SK-N-SH (cell line): ENCODE results near the gene CHID1. TPM values are rescaled to one million over a fixed set of nuclear protein-coding genes. Genes with fewer than 3 reads are reported as not detected.

Experiments used
- CTCF ChIA-PET: fragments of 300-600, 350-600 bp; formaldehyde crosslinking; extraction: SDS; loops from one replicate; lab custom pipeline; 2021; lab: Yijun Ruan, JAX
- POLR2A ChIA-PET: fragments of 350-600 bp; sonication (Branson Sonifier 250); formaldehyde crosslinking; extraction: SDS; loops from one replicate; lab custom pipeline; 2020; ENCODE audit warnings: antibody characterized with exemption, inconsistent platforms; lab: Yijun Ruan, JAX
- DNase-seq: peaks from one replicate; pipeline ENCODE4 v3.0.0; 2012
- H2AFZ ChIP-seq: fragments of 200-600 bp; sonication (generic); 2 replicates; pipeline ENCODE4 v1.8.1; 2016; ENCODE audit warnings: antibody characterized with exemption, mild to moderate bottlenecking, low read depth
- H3F3A ChIP-seq: fragments of 200-600 bp; sonication (generic); replicated peaks from 2 replicates; pipeline ENCODE3; 2016; ENCODE audit warnings: antibody characterized with exemption, mild to moderate bottlenecking; ENCODE audit not compliant: insufficient read depth
- H3K27ac ChIP-seq, 2 experiments: fragments of 200-500 bp in 1 of 2; fragments of 200-600 bp in 1 of 2; sonication (Bioruptor generic) in 1 of 2; sonication (generic), shearing (Covaris generic) in 1 of 2; 2 replicates each; pipeline versions ENCODE4 v1.5.1 to v1.6.1; 2014 to 2016; ENCODE audit warnings: low read depth in 2 of 2, inconsistent platforms in 1 of 2, low read length in 1 of 2, mild to moderate bottlenecking in 1 of 2, mixed read lengths in 1 of 2
- H3K27me3 ChIP-seq: fragments of 200-600 bp; sonication (generic), shearing (Covaris generic); 2 replicates; pipeline ENCODE4 v1.6.1; 2016; ENCODE audit warnings: mixed run types; ENCODE audit not compliant: insufficient read depth
- H3K36me3 ChIP-seq, 2 experiments: fragments of 200-500 bp in 1 of 2; fragments of 200-600 bp in 1 of 2; sonication (Bioruptor generic) in 1 of 2; sonication (generic) in 1 of 2; replicated peaks in 1 of 2; 2 replicates each; pipeline versions ENCODE3 to v1.5.1; 2014 to 2016; ENCODE audit warnings: low read length in 1 of 2, mild to moderate bottlenecking in 1 of 2; ENCODE audit not compliant: insufficient read depth in 2 of 2, control insufficient read depth in 1 of 2
- H3K4me1 ChIP-seq, 2 experiments: fragments of 200-500 bp in 1 of 2; fragments of 200-600 bp in 1 of 2; sonication (Bioruptor generic) in 1 of 2; sonication (generic), shearing (Covaris generic) in 1 of 2; 2 replicates each; pipeline versions ENCODE4 v1.5.1 to v1.6.1; 2014 to 2016; ENCODE audit warnings: low read depth in 1 of 2, low read length in 1 of 2, mixed run types in 1 of 2; ENCODE audit not compliant: insufficient read depth in 2 of 2, control insufficient read depth in 1 of 2
- H3K4me2 ChIP-seq: fragments of 200-600 bp; sonication (generic), shearing (Covaris generic); 2 replicates; pipeline ENCODE4 v1.6.1; 2017; ENCODE audit warnings: mixed run types
- H3K4me3 ChIP-seq, 2 experiments: fragments of 200-500 bp in 1 of 2; fragments of 200-600 bp in 1 of 2; sonication (Bioruptor generic) in 1 of 2; sonication (generic), shearing (Covaris generic) in 1 of 2; 2 replicates each; pipeline versions ENCODE4 v1.5.1 to v1.8.1; 2014 to 2016; ENCODE audit warnings: low read depth in 2 of 2, inconsistent platforms in 1 of 2, low read length in 1 of 2, mild to moderate bottlenecking in 1 of 2, mixed read lengths in 1 of 2, moderate library complexity in 1 of 2
- H3K79me2 ChIP-seq: fragments of 200-600 bp; sonication (generic); 2 replicates; pipeline ENCODE4 v1.8.1; 2017; ENCODE audit warnings: mild to moderate bottlenecking; ENCODE audit not compliant: insufficient read depth
- H3K9ac ChIP-seq: fragments of 200-600 bp; sonication (generic); 2 replicates; pipeline ENCODE4 v1.6.1; 2017; ENCODE audit warnings: mixed run types
- H3K9me2 ChIP-seq: fragments of 200-600 bp; sonication (generic); 2 replicates; pipeline ENCODE4 v1.6.1; 2017; ENCODE audit warnings: mixed run types
- H3K9me3 ChIP-seq: fragments of 200-600 bp; sonication (generic); 2 replicates; pipeline ENCODE4 v1.6.1; 2017; ENCODE audit warnings: mixed run types, mild to moderate bottlenecking, moderate library complexity
- H4K20me1 ChIP-seq: fragments of 200-600 bp; sonication (generic); 2 replicates; pipeline ENCODE4 v1.6.1; 2017; ENCODE audit warnings: mild to moderate bottlenecking, mixed run types; ENCODE audit not compliant: insufficient read depth
- CTCF ChIP-seq: fragments of 200-600 bp; sonication (generic); IDR thresholded peaks from 2 replicates; pipeline ENCODE4 v1.6.1; 2017; ENCODE audit warnings: antibody characterized with exemption, mild to moderate bottlenecking, moderate library complexity
- ELF1 ChIP-seq: IDR thresholded peaks from 2 replicates; pipeline ENCODE4 v1.4.0; 2012
- EP300 ChIP-seq, 2 experiments: IDR thresholded peaks; 2 replicates each; pipeline versions ENCODE4 v1.4.0 to v1.6.1; 2012; ENCODE audit warnings: borderline replicate concordance in 1 of 2, low read depth in 1 of 2, low read length in 1 of 2
- EZH2phosphoT487 ChIP-seq: fragments of 200-600 bp; sonication (generic); IDR thresholded peaks from 2 replicates; pipeline ENCODE4 v1.6.1; 2017; ENCODE audit warnings: low read depth, mixed run types, mild to moderate bottlenecking, antibody characterized with exemption, moderate library complexity, borderline replicate concordance
- FOSL2 ChIP-seq: IDR thresholded peaks from 2 replicates; pipeline ENCODE4 v1.4.0; 2012; ENCODE audit warnings: low read depth, mild to moderate bottlenecking, moderate library complexity, borderline replicate concordance
- FOXJ3 ChIP-seq: sonication (generic); formaldehyde crosslinking; IDR thresholded peaks from 2 replicates; pipeline ENCODE4 v1.5.1; 2020; ENCODE audit warnings: mild to moderate bottlenecking, missing genetic modification reagents
- FOXM1 ChIP-seq: IDR thresholded peaks from 2 replicates; pipeline ENCODE4 v1.4.0; 2012; ENCODE audit warnings: low read depth, mild to moderate bottlenecking
- GATA2 ChIP-seq: sonication (generic); formaldehyde crosslinking; IDR thresholded peaks from 2 replicates; pipeline ENCODE4 v1.5.0; 2020; ENCODE audit warnings: mild to moderate bottlenecking, missing genetic modification reagents
- MEF2A ChIP-seq: IDR thresholded peaks from 2 replicates; pipeline ENCODE4 v1.4.0; 2012; ENCODE audit warnings: low read depth, borderline replicate concordance
- MXI1 ChIP-seq: IDR thresholded peaks from 2 replicates; pipeline ENCODE4 v1.6.1; 2012; ENCODE audit warnings: mild to moderate bottlenecking, low read depth, low read length, improper control_type of control experiment
- NRF1 ChIP-seq: IDR thresholded peaks from 2 replicates; pipeline ENCODE4 v1.6.1; 2012; ENCODE audit warnings: low read depth, mild to moderate bottlenecking, low read length
- RAD21 ChIP-seq: IDR thresholded peaks from 2 replicates; pipeline ENCODE4 v1.6.1; 2012; ENCODE audit warnings: mild to moderate bottlenecking, low read length
- REST ChIP-seq: IDR thresholded peaks from 2 replicates; pipeline ENCODE4 v1.6.1; 2012; ENCODE audit warnings: mild to moderate bottlenecking, low read depth, low read length, moderate library complexity
- RXRA ChIP-seq: IDR thresholded peaks from 2 replicates; pipeline ENCODE4 v1.4.0; 2012; ENCODE audit warnings: low read depth, mild to moderate bottlenecking, borderline replicate concordance
- SMC3 ChIP-seq: IDR thresholded peaks from 2 replicates; pipeline ENCODE4 v1.6.1; 2012; ENCODE audit warnings: low read depth, low read length, improper control_type of control experiment
- USF1 ChIP-seq: IDR thresholded peaks from 2 replicates; pipeline ENCODE4 v1.4.0; 2012; ENCODE audit warnings: low read depth, borderline replicate concordance
- WGBS: methylation state at CpG from one replicate; pipeline ENCODE4 v1.1.6; 2017; ENCODE audit warnings: low lambda C conversion rate; 5-methylcytosine and 5-hydroxymethylcytosine counted together
- polyA plus RNA-seq, 3 experiments: library from polyadenylated mRNA; depleted of rRNA; stranded (reverse); fragments of >200 nt; gene quantifications; 2 replicates each; pipeline ENCODE4 v1.2.3, GENCODE V29; 2012
- TF ChIP-seq, protein P1 (sequence below): IDR thresholded peaks from 2 replicates; pipeline ENCODE4 v1.4.0; 2012; ENCODE audit warnings: low read depth

The CHID1 gene
- polyA plus RNA-seq, 1 of the 3 experiments (the other 2 are of a cell fraction): 231 TPM

GRCh38 chr11:952406-953385 is 42.1 kb upstream of the CHID1 start:
- peak overlapping the region in 1 of 2 experiments; percentile 24; a peak in 2 of 4 replicates for H3K27ac ChIP-seq
- no peak overlapping the region for H3K4me2 ChIP-seq
- H3K36me3 ChIP-seq: peaks cover 6 to 12% of the 10 kb centered on the region in 2 experiments
- H4K20me1 ChIP-seq: peaks cover 38% of the 10 kb centered on the region
- TF ChIP-seq GATA2 (CRISPR knock-in tag): peak; percentile 37; the same call in 1 of the 2 replicates
- 0 out of 2 replicates have a peak, but pooled peaks have one; percentile 3 for TF ChIP-seq RAD21
- no peak for TF ChIP-seq FOXJ3
- TF ChIP-seq, protein P1, sequence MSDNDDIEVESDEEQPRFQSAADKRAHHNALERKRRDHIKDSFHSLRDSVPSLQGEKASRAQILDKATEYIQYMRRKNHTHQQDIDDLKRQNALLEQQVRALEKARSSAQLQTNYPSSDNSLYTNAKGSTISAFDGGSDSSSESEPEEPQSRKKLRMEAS: no peak
- no peak for DNase-seq
- no peaks in the 10 kb centered on the region for H3F3A ChIP-seq
- no peaks in the 10 kb centered on the region for H3K27me3 ChIP-seq
- no peak overlapping the region for H3K4me3 ChIP-seq
- peaks cover 83% of the 10 kb centered on the region for H3K79me2 ChIP-seq
- ChIA-PET CTCF (interaction anchor here (0.7 to 1.5 kb wide), 7 partner anchors 17 to 99 kb away, joined by 3 to 7 read pairs (median 4); partner anchors contain the start of gene AP2A2), POLR2A (no interaction called here)
- peaks cover 0 to 28% of the 10 kb centered on the region in 2 experiments; a peak in 1 of 4 replicates for H3K4me1 ChIP-seq
- H3K9me2 ChIP-seq: no peaks in the 10 kb centered on the region
- no peaks in the 10 kb centered on the region; the same call in 1 of the 2 replicates for H3K9me3 ChIP-seq
- no peak overlapping the region for H2AFZ ChIP-seq
- WGBS: 74% methylated on average over 18 of the region's 18 CpGs
- no peak overlapping the region for H3K9ac ChIP-seq

GRCh38 chr11:951507-951906 is 40.9 kb upstream of the CHID1 start:
- H3K4me2 ChIP-seq: no peak overlapping the region
- ChIA-PET CTCF (interaction anchor here (1.1 to 1.2 kb wide), 2 partner anchors 21 to 27 kb away, joined by 3 read pairs; no protein-coding TSS in a partner anchor), POLR2A (interaction anchor here (0.6 kb wide), 1 partner anchor 552 kb away, joined by 4 read pairs; no protein-coding TSS in a partner anchor)
- H3K4me1 ChIP-seq: peaks cover 0 to 28% of the 10 kb centered on the region in 2 experiments; a peak in 1 of 4 replicates
- H3K9me3 ChIP-seq: no peaks in the 10 kb centered on the region; the same call in 1 of the 2 replicates
- no peak overlapping the region for H3K4me3 ChIP-seq
- no peak overlapping the region for H3K27ac ChIP-seq
- peaks cover 34% of the 10 kb centered on the region for H4K20me1 ChIP-seq
- DNase-seq: no peak
- WGBS: 95% methylated on average over 9 of the region's 9 CpGs
- no peaks in the 10 kb centered on the region for H3F3A ChIP-seq
- no peak overlapping the region for H2AFZ ChIP-seq
- H3K9ac ChIP-seq: no peak overlapping the region
- no peaks in the 10 kb centered on the region for H3K27me3 ChIP-seq
- H3K36me3 ChIP-seq: peaks cover 2 to 19% of the 10 kb centered on the region in 2 experiments
- no peaks in the 10 kb centered on the region for H3K9me2 ChIP-seq
- TF ChIP-seq RAD21 (no peak), USF1 (no peak), SMC3 (no peak), FOSL2 (no peak), MEF2A (no peak), RXRA (no peak), EZH2phosphoT487 (no peak), MXI1 (no peak), NRF1 (no peak), FOXM1 (no peak), ELF1 (no peak), EP300 (IDR thresholded peaks at IDR 0.05; ENCODE audit: borderline replicate concordance in 1 of 2, low read depth in 1 of 2, low read length in 1 of 2) (no peak), GATA2 (CRISPR knock-in tag) (no peak), REST (no peak), CTCF (no peak)
- TF ChIP-seq, protein P1: no peak
- H3K79me2 ChIP-seq: peaks cover 83% of the 10 kb centered on the region
